ENCODE measurements around the gene EMID1.

EMID1 gene

DNA sequence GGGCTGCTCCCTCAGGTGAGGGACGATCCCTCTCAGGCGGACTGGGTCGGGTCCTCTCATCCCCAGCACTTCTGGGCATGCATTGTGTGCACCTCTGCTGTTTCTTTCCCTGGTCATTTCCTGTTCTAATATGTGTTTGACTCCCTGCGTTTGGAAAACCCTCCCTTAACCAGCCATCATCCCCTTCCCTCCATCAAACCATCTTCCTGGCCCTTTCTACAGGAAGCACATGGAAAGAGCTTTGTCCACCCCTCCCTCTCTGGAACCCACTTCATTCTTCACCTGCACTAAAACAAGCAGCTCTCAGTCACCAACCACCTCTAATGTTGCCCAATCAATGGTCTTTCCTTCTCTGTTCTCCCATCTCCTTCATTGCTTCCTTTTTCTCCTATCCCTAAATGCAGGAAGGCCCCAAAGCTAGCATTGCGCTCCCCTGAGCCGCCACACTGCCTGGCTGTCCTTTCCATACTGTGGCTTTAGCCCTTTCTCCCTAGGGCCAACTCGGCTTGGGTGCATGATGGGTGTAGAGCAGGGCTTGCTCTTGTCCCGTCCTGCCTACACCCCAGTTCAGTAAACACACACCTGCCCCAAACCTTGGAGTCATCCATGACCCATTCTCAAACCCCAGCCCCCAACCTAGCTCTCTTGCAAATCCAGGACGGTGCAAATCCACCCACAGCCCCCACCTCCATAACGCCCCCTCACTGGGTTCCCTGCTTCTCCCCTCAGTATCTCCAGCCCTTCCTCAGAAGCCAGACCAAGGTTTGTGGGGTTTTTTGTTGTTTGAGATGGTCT is 95.3 kb downstream of the EMID1 start (continued):
- 0 out of 2 replicates have a peak, but pooled peaks have one; percentile 35 for TF ChIP-seq KLF17 (tag by site-specific recombination; IDR thresholded peaks at IDR 0.05)
- peak; percentile 87 for TF ChIP-seq ZNF24 (tag by site-specific recombination; IDR thresholded peaks at IDR 0.05)
- TF ChIP-seq ZFHX2 (tag by site-specific recombination; conservative IDR thresholded peaks at IDR 0.05), result peak; percentile 89
- peak; percentile 25 for TF ChIP-seq SP2 (tag by site-specific recombination; IDR thresholded peaks at IDR 0.05)
- TF ChIP-seq EGR2 (tag by site-specific recombination; IDR thresholded peaks at IDR 0.05; ENCODE audit: low read depth), result peak; percentile 85
- TF ChIP-seq ZEB2 (tag by site-specific recombination; IDR thresholded peaks at IDR 0.05), result 0 out of 2 replicates have a peak, but pooled peaks have one; percentile 42
- TF ChIP-seq ZBTB48 (tag by site-specific recombination; IDR thresholded peaks at IDR 0.05), result peak; percentile 82
- 0 out of 2 replicates have a peak, but pooled peaks have one; percentile 30 for TF ChIP-seq ZFP69B (tag by site-specific recombination; IDR thresholded peaks at IDR 0.05)
- 0 out of 2 replicates have a peak, but pooled peaks have one; percentile 6 for TF ChIP-seq ZBTB8A (tag by site-specific recombination; IDR thresholded peaks at IDR 0.05)
- TF ChIP-seq ZSCAN18 (tag by site-specific recombination; IDR thresholded peaks at IDR 0.05), result no peak
- TF ChIP-seq ZNF555 (tag by site-specific recombination; conservative IDR thresholded peaks at IDR 0.05), result no peak
- TF ChIP-seq, protein P1, sequence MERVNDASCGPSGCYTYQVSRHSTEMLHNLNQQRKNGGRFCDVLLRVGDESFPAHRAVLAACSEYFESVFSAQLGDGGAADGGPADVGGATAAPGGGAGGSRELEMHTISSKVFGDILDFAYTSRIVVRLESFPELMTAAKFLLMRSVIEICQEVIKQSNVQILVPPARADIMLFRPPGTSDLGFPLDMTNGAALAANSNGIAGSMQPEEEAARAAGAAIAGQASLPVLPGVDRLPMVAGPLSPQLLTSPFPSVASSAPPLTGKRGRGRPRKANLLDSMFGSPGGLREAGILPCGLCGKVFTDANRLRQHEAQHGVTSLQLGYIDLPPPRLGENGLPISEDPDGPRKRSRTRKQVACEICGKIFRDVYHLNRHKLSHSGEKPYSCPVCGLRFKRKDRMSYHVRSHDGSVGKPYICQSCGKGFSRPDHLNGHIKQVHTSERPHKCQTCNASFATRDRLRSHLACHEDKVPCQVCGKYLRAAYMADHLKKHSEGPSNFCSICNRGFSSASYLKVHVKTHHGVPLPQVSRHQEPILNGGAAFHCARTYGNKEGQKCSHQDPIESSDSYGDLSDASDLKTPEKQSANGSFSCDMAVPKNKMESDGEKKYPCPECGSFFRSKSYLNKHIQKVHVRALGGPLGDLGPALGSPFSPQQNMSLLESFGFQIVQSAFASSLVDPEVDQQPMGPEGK (tag by site-specific recombination; IDR thresholded peaks at IDR 0.05), result peak; percentile 67; the same call in 1 of the 2 replicates
- TF ChIP-seq ZNF626 (tag by site-specific recombination; IDR thresholded peaks at IDR 0.05), result no peak
- TF ChIP-seq, protein P2, sequence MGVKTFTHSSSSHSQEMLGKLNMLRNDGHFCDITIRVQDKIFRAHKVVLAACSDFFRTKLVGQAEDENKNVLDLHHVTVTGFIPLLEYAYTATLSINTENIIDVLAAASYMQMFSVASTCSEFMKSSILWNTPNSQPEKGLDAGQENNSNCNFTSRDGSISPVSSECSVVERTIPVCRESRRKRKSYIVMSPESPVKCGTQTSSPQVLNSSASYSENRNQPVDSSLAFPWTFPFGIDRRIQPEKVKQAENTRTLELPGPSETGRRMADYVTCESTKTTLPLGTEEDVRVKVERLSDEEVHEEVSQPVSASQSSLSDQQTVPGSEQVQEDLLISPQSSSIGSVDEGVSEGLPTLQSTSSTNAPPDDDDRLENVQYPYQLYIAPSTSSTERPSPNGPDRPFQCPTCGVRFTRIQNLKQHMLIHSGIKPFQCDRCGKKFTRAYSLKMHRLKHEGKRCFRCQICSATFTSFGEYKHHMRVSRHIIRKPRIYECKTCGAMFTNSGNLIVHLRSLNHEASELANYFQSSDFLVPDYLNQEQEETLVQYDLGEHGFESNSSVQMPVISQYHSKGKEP (tag by site-specific recombination; IDR thresholded peaks at IDR 0.05), result no peak

GRCh38 chr22:29301716-29302401 is 96.2 kb downstream of the EMID1 start:
- Histone ChIP-seq H3K9me3 (ENCODE audit: control insufficient read depth, insufficient read depth, low read depth, low read length) (no peaks in the 10 kb centered on the region), H3K36me3 (ENCODE audit: control insufficient read depth in 2 of 2, insufficient read depth in 1 of 2, low read length in 2 of 2) (peaks cover 21 to 52% of the 10 kb centered on the region in 2 experiments), H3K4me3 (ENCODE audit: low read depth, low read length) (no peak overlapping the region), H3K4me1 (ENCODE audit: control insufficient read depth, insufficient read depth, low read length) (no peaks in the 10 kb centered on the region), H3K27ac (ENCODE audit: extremely low read depth, low read depth, low read length) (no peak overlapping the region)
- CTCF ChIA-PET, result interaction anchor here (2.5 kb wide), 1 partner anchor 11 kb away, joined by 6 read pairs; no protein-coding TSS in a partner anchor
- POLR2A ChIA-PET, result interaction anchor here (0.5 to 2.1 kb wide), 7 partner anchors 10 to 1365 kb away, joined by 3 to 11 read pairs (median 4); partner anchors contain the start of gene THOC5
- 0 out of 2 replicates have a peak, but pooled peaks have one; percentile 6 for TF ChIP-seq ZBTB8A (tag by site-specific recombination; IDR thresholded peaks at IDR 0.05)
- TF ChIP-seq ZBTB1 (tag by site-specific recombination; IDR thresholded peaks at IDR 0.05), result no peak
- TF ChIP-seq ZNF529 (tag by site-specific recombination; IDR thresholded peaks at IDR 0.05; ENCODE audit: insufficient replicate concordance), result no peak
- no peak for TF ChIP-seq ZNF248 (tag by site-specific recombination; IDR thresholded peaks at IDR 0.05)
- TF ChIP-seq ZBTB17 (tag by site-specific recombination; IDR thresholded peaks at IDR 0.05), result 0 out of 2 replicates have a peak, but pooled peaks have one; percentile 17
- no peak for TF ChIP-seq ZBTB10 (tag by site-specific recombination; IDR thresholded peaks at IDR 0.05)
- TF ChIP-seq, protein P3, sequence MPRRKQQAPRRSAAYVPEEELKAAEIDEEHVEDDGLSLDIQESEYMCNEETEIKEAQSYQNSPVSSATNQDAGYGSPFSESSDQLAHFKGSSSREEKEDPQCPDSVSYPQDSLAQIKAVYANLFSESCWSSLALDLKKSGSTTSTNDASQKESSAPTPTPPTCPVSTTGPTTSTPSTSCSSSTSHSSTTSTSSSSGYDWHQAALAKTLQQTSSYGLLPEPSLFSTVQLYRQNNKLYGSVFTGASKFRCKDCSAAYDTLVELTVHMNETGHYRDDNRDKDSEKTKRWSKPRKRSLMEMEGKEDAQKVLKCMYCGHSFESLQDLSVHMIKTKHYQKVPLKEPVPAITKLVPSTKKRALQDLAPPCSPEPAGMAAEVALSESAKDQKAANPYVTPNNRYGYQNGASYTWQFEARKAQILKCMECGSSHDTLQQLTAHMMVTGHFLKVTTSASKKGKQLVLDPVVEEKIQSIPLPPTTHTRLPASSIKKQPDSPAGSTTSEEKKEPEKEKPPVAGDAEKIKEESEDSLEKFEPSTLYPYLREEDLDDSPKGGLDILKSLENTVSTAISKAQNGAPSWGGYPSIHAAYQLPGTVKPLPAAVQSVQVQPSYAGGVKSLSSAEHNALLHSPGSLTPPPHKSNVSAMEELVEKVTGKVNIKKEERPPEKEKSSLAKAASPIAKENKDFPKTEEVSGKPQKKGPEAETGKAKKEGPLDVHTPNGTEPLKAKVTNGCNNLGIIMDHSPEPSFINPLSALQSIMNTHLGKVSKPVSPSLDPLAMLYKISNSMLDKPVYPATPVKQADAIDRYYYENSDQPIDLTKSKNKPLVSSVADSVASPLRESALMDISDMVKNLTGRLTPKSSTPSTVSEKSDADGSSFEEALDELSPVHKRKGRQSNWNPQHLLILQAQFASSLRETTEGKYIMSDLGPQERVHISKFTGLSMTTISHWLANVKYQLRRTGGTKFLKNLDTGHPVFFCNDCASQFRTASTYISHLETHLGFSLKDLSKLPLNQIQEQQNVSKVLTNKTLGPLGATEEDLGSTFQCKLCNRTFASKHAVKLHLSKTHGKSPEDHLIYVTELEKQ (tag by site-specific recombination; IDR thresholded peaks at IDR 0.05; ENCODE audit: borderline replicate concordance), result no peak
- TF ChIP-seq ZNF354C (tag by site-specific recombination; IDR thresholded peaks at IDR 0.05; ENCODE audit: borderline replicate concordance, low read depth), result no peak
